SU-DHL-6 (cell line): Measurements from ENCODE around the gene SLC6A20.
"Not testable (repeated sequence)": the region's sequence is repeated elsewhere in the genome, so short reads cannot be mapped to it uniquely, and the experiment has no call there.

Experiments
- H2AFZ ChIP-seq: fragments of 200-600 bp; sonication (generic); 2 replicates; pipeline ENCODE4 v1.6.1; 2014; ENCODE audit warnings: low read depth, mild to moderate bottlenecking, moderate library complexity, mixed read lengths, antibody characterized with exemption, low read length; ENCODE audit not compliant: severe bottlenecking
- H3F3A ChIP-seq: fragments of 200-600 bp; shearing (Covaris generic); 2 replicates; pipeline ENCODE4 v1.6.0; 2016; ENCODE audit warnings: antibody characterized with exemption, mild to moderate bottlenecking; ENCODE audit not compliant: insufficient read depth
- H3K27ac ChIP-seq: fragments of 200-600 bp; sonication (generic); 2 replicates; pipeline ENCODE4 v1.5.1; 2016; ENCODE audit warnings: low read depth, mild to moderate bottlenecking, low read length, moderate library complexity, mixed read lengths
- H3K27me3 ChIP-seq: fragments of 200-600 bp; sonication (generic), shearing (Covaris generic); 2 replicates; pipeline ENCODE4 v1.6.0; 2014; ENCODE audit warnings: mild to moderate bottlenecking, low read length
- H3K36me3 ChIP-seq: fragments of 200-600 bp; sonication (generic); 2 replicates; pipeline ENCODE4 v1.6.1; 2014; ENCODE audit warnings: mild to moderate bottlenecking, low read length, mixed read lengths
- H3K4me2 ChIP-seq: fragments of 300-600, 200-600 bp; shearing (Covaris generic), sonication (generic); 2 replicates; pipeline ENCODE4 v1.6.0; 2014; ENCODE audit warnings: low read length, low read depth, mild to moderate bottlenecking; ENCODE audit not compliant: poor library complexity, severe bottlenecking
- H3K4me3 ChIP-seq: fragments of 200-600 bp; sonication (generic); 2 replicates; pipeline ENCODE4 v1.5.1; 2014; ENCODE audit warnings: antibody characterized with exemption, low read length, mild to moderate bottlenecking, mixed read lengths; ENCODE audit not compliant: insufficient read depth, poor library complexity, severe bottlenecking
- H3K79me2 ChIP-seq: fragments of 200-600 bp; sonication (generic); 2 replicates; pipeline ENCODE4 v1.6.1; 2014; ENCODE audit warnings: mild to moderate bottlenecking, low read length, moderate library complexity; ENCODE audit not compliant: insufficient read depth
- H3K9ac ChIP-seq: fragments of 200-600 bp; sonication (generic); 2 replicates; pipeline ENCODE4 v1.7.0; 2014; ENCODE audit warnings: mild to moderate bottlenecking, low read length
- H3K9me2 ChIP-seq: fragments of 200-600 bp; sonication (generic); replicated peaks from 2 replicates; pipeline ENCODE4 v1.6.1; 2014; ENCODE audit warnings: low read length; ENCODE audit not compliant: insufficient read depth
- H3K9me3 ChIP-seq: fragments of 200-600 bp; sonication (generic); 2 replicates; pipeline ENCODE4 v1.6.1; 2014; ENCODE audit warnings: low read length, mixed read lengths; ENCODE audit not compliant: insufficient read depth
- H4K20me1 ChIP-seq: fragments of 200-600 bp; sonication (generic); 2 replicates; pipeline ENCODE4 v1.6.1; 2014; ENCODE audit warnings: low read depth, mild to moderate bottlenecking, antibody characterized with exemption, low read length, moderate library complexity, mixed read lengths
- CTCF ChIP-seq: fragments of 200-600 bp; sonication (generic); IDR thresholded peaks from one replicate; pipeline ENCODE4 v1.5.1; 2017; ENCODE audit warnings: antibody characterized with exemption, mild to moderate bottlenecking, low read length, moderate library complexity; ENCODE audit not compliant: insufficient read depth, poor library complexity, severe bottlenecking
- EZH2phosphoT487 ChIP-seq: fragments of 200-600 bp; sonication (generic), shearing (Covaris generic); conservative IDR thresholded peaks from 2 replicates; pipeline ENCODE4 v1.6.1; 2018; ENCODE audit warnings: mild to moderate bottlenecking, antibody characterized with exemption, low read length, moderate library complexity, mixed read lengths

Gene SLC6A20

GRCh38 chr3:45751537-45752242, 44.6 kb downstream of the SLC6A20 start:
- Histone ChIP-seq H2AFZ (no peak overlapping the region), H3K27ac (no peak overlapping the region), H3K4me2 (no peak overlapping the region), H3K4me3 (no peak overlapping the region), H3F3A (no peaks in the 10 kb centered on the region), H3K9me2 (no peaks in the 10 kb centered on the region), H3K79me2 (no peaks in the 10 kb centered on the region), H3K9ac (no peak overlapping the region), H3K9me3 (no peaks in the 10 kb centered on the region), H3K27me3 (no peaks in the 10 kb centered on the region), H3K36me3 (no peaks in the 10 kb centered on the region), H4K20me1 (no peaks in the 10 kb centered on the region)
- TF ChIP-seq EZH2phosphoT487 = no peak
- TF ChIP-seq CTCF = no peak

GRCh38 chr3:45749880-45750279, 46.5 kb downstream of the SLC6A20 start:
- H3K9ac ChIP-seq = no peak overlapping the region
- no peaks in the 10 kb centered on the region for H3K79me2 ChIP-seq
- H4K20me1 ChIP-seq = no peaks in the 10 kb centered on the region
- H3K27ac ChIP-seq = no peak overlapping the region
- no peak overlapping the region for H2AFZ ChIP-seq
- no peaks in the 10 kb centered on the region for H3F3A ChIP-seq
- no peak for TF ChIP-seq EZH2phosphoT487
- no peak for TF ChIP-seq CTCF
- no peaks in the 10 kb centered on the region for H3K9me3 ChIP-seq
- no peaks in the 10 kb centered on the region for H3K36me3 ChIP-seq
- no peaks in the 10 kb centered on the region for H3K27me3 ChIP-seq
- no peaks in the 10 kb centered on the region for H3K9me2 ChIP-seq
- H3K4me3 ChIP-seq = no peak overlapping the region
- H3K4me2 ChIP-seq = no peak overlapping the region

GRCh38 chr3:45749036-45749600, 47.2 kb downstream of the SLC6A20 start:
- not testable (repeated sequence) for H3K9me3 ChIP-seq, H3K36me3 ChIP-seq, H3K4me3 ChIP-seq, H3K27ac ChIP-seq, H4K20me1 ChIP-seq, H3K9me2 ChIP-seq, H2AFZ ChIP-seq, H3K27me3 ChIP-seq, H3F3A ChIP-seq, H3K4me2 ChIP-seq, H3K79me2 ChIP-seq, H3K9ac ChIP-seq

GRCh38 chr3:45748068-45748467, 48.3 kb downstream of the SLC6A20 start:
- Histone ChIP-seq H3K4me3 (no peak overlapping the region), H3K36me3 (peaks cover 3% of the 10 kb centered on the region; the same call in 1 of the 2 replicates), H3K27ac (no peak overlapping the region), H3K9ac (no peak overlapping the region), H3F3A (no peaks in the 10 kb centered on the region), H3K9me3 (no peaks in the 10 kb centered on the region), H3K79me2 (no peaks in the 10 kb centered on the region), H3K9me2 (no peaks in the 10 kb centered on the region), H3K4me2 (no peak overlapping the region), H3K27me3 (no peaks in the 10 kb centered on the region), H4K20me1 (no peaks in the 10 kb centered on the region), H2AFZ (no peak overlapping the region)
- TF ChIP-seq CTCF (no peak), EZH2phosphoT487 (no peak)
